Esophagus squamous epithelium (tissue), 5 donors: ENCODE data around the gene MOCS3. TPM values are rescaled to one million over a fixed set of nuclear protein-coding genes. Genes with fewer than 3 reads are reported as not detected.

ENCODE experiments used
- DNase-seq: peaks from one replicate; lab custom pipeline; 2025; lab: John Stamatoyannopoulos, UW
- H3K27ac ChIP-seq, 4 donors: fragments of 200-600 bp; sonication (generic); one replicate each; pipeline ENCODE4 v1.5.1; 2016 to 2019; ENCODE audit warnings: mild to moderate bottlenecking in 1 of 4
- H3K27me3 ChIP-seq, 4 donors: fragments of 200-600 bp; sonication (generic); 1 replicate in 3 of 4; 2 replicates in 1 of 4; pipeline versions ENCODE4 v1.5.1 to v1.6.0; 2017 to 2021; ENCODE audit warnings: antibody characterized with exemption in 1 of 4
- H3K36me3 ChIP-seq, 3 donors: fragments of 200-600 bp; sonication (generic); one replicate each; pipeline ENCODE4 v1.5.1; 2016 to 2019
- H3K4me1 ChIP-seq, 3 donors: fragments of 200-600 bp; sonication (generic); one replicate each; pipeline ENCODE4 v1.5.1; 2017 to 2019
- H3K4me3 ChIP-seq, 4 donors: fragments of 200-600 bp; sonication (generic); 1 replicate in 3 of 4; 2 replicates in 1 of 4; pipeline ENCODE4 v1.5.1; 2016 to 2019; ENCODE audit warnings: mild to moderate bottlenecking in 2 of 4, moderate library complexity in 1 of 4
- H3K9me3 ChIP-seq, 3 donors: fragments of 200-600 bp; sonication (generic); one replicate each; pipeline ENCODE4 v1.5.1; 2016 to 2019
- POLR2A ChIP-seq, 4 donors: fragments of 450-650 bp; IDR thresholded peaks; one replicate each; pipeline ENCODE4 v1.6.1; 2017; ENCODE audit warnings: antibody characterized with exemption in 4 of 4, mild to moderate bottlenecking in 4 of 4, moderate library complexity in 3 of 4
- WGBS, 2 donors: methylation state at CpG; one replicate each; pipeline ENCODE4 v1.1.5; 2018; 5-methylcytosine and 5-hydroxymethylcytosine counted together
- intact Hi-C: fragments of 100-400 bp; cut with DNase I; formaldehyde crosslinking; loops from one replicate; pipeline ENCODE4 v1.15.0; 2022
- total RNA-seq, 4 donors: library from RNA; depleted of rRNA; stranded (reverse); fragments of >200 nt; gene quantifications; one replicate each; pipeline ENCODE4 v1.1.0, GENCODE V29; 2016
- TF ChIP-seq, protein P1 (sequence below), 6 experiments: fragments of 450-650 bp in 4 of 6; fragments of 200-600 bp in 2 of 6; sonication (generic) in 2 of 6; IDR thresholded peaks; one replicate each; pipeline ENCODE4 v1.5.1; 2016 to 2019; ENCODE audit warnings: antibody characterized with exemption in 6 of 6, mild to moderate bottlenecking in 4 of 6, moderate library complexity in 4 of 6
- donor health status: DM: yes; HTN: yes; CAD: no.

Gene MOCS3
- total RNA-seq, 4 donors from 2014 or later, result 4.1 to 6.7 (median 5.4) TPM

DNA sequence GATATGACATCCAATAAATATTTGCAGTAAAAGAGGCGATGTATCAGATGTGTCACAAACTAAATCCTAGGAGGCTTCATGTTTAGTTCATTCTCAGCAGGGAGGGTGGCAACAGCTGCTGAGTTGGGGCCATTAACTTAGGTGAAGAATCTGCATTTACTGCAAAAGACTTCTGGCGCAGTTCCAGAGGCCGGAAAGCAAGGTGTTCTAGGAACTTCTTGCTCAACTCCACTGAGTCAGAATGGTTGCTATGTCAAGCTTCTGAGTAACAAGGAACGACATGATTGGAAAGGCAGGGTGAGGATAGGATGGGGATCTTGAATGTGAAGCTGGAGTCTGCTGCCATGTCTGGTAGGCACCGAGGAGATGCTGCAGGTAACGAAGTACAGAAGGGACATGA is 39.1 kb upstream of the MOCS3 start:
- intact Hi-C loops, result no loop called here
- Histone ChIP-seq H3K27me3 (no peaks in the 10 kb centered on the region), H3K36me3 (peaks cover 0 to 18% (median 0%) of the 10 kb centered on the region in 3 donors), H3K27ac (no peak overlapping the region), H3K9me3 (no peaks in the 10 kb centered on the region), H3K4me3 (no peak overlapping the region), H3K4me1 (peaks cover 4 to 100% (median 51%) of the 10 kb centered on the region in 3 donors)
- DNase-seq, result no peak
- WGBS, 2 donors, result 34 to 39% methylated on average over 6 of the region's 6 CpGs
- no peak for TF ChIP-seq POLR2A (IDR thresholded peaks at IDR 0.05)

DNA sequence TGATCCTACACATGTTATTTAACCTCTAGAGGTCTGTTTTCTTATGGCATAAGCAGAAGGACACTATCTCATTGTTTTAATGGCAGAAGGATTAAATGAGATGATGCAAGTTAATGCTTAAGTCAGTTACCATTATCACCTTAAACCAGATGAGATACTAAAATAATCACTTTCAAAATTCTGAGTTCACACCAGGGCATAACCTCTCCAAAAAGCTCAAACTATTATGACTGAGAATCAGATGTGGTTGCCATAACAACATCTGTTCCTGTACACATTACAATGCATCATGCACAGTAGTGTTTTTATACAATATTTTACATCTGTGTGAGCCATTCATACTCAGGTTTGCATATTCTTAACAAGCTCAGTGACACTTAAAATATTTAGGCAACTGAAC is 37.6 kb upstream of the MOCS3 start:
- no peak for DNase-seq
- Histone ChIP-seq H3K27ac (no peak overlapping the region), H3K4me1 (peaks cover 4 to 100% (median 48%) of the 10 kb centered on the region in 3 donors), H3K9me3 (no peaks in the 10 kb centered on the region), H3K4me3 (no peak overlapping the region), H3K36me3 (peaks cover 0 to 23% (median 0%) of the 10 kb centered on the region in 3 donors), H3K27me3 (no peaks in the 10 kb centered on the region)
- TF ChIP-seq POLR2A (IDR thresholded peaks at IDR 0.05), result no peak
- TF ChIP-seq, protein P1, sequence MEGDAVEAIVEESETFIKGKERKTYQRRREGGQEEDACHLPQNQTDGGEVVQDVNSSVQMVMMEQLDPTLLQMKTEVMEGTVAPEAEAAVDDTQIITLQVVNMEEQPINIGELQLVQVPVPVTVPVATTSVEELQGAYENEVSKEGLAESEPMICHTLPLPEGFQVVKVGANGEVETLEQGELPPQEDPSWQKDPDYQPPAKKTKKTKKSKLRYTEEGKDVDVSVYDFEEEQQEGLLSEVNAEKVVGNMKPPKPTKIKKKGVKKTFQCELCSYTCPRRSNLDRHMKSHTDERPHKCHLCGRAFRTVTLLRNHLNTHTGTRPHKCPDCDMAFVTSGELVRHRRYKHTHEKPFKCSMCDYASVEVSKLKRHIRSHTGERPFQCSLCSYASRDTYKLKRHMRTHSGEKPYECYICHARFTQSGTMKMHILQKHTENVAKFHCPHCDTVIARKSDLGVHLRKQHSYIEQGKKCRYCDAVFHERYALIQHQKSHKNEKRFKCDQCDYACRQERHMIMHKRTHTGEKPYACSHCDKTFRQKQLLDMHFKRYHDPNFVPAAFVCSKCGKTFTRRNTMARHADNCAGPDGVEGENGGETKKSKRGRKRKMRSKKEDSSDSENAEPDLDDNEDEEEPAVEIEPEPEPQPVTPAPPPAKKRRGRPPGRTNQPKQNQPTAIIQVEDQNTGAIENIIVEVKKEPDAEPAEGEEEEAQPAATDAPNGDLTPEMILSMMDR (IDR thresholded peaks at IDR 0.05), result no peak
- intact Hi-C loops, result no loop called here

- TF ChIP-seq, protein P1 (IDR thresholded peaks at IDR 0.05), result no peak
- no peak for TF ChIP-seq POLR2A (IDR thresholded peaks at IDR 0.05)
- Histone ChIP-seq H3K27me3 (no peaks in the 10 kb centered on the region), H3K36me3 (peaks cover 0 to 23% (median 0%) of the 10 kb centered on the region in 3 donors), H3K27ac (peak overlapping the region in 2 of 4 donors; percentile 6 to 18), H3K9me3 (no peaks in the 10 kb centered on the region), H3K4me3 (no peak overlapping the region), H3K4me1 (peaks cover 0 to 100% (median 41%) of the 10 kb centered on the region in 3 donors)
- WGBS, 2 donors, result 62 to 76% methylated on average over 8 of the region's 8 CpGs
- intact Hi-C loops, result no loop called here
- DNase-seq, result no peak
Measured at GRCh38 chr20:50921803-50922501, 36.7 kb upstream of the MOCS3 start.

DNA sequence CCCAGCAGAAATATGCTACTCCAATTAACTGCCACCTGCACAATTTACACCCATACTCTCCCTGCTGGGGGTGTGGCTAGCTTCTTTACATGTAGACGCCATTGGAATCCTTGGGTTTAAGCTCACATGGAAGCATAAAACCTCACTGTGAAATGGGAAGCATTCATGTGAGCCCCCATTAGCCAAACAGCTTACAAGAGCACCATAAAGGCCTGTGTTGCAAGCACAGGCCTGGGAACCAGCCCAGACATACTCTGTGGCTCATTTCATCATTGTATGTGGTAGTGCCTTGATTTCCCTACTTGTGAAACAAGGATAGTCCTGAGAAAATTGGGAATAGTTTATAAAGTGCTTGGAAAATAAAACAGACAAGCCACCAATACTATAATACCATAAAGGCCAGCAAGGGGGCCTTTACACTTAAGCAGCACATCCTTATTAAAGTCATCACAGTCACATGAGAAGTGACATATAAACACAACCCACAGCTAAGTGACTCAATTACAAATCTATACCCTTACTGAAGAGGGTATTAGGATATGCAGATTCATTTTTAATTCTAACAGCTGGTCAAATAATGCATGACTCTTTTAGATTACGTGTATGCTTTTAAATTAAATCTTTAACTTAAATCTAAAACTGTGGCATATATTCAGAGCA is 34.2 kb upstream of the MOCS3 start:
- no peaks in the 10 kb centered on the region for H3K9me3 ChIP-seq
- no peaks in the 10 kb centered on the region for H3K27me3 ChIP-seq
- H3K27ac ChIP-seq, result peak overlapping the region in 1 of 4 donors; percentile 5
- 43 to 52% methylated on average over 2 of the region's 2 CpGs for WGBS, 2 donors
- peaks cover 4 to 100% (median 49%) of the 10 kb centered on the region in 3 donors for H3K4me1 ChIP-seq
- H3K36me3 ChIP-seq, result peaks cover 0 to 39% (median 0%) of the 10 kb centered on the region in 3 donors
- no peak overlapping the region for H3K4me3 ChIP-seq
- TF ChIP-seq, protein P1 (IDR thresholded peaks at IDR 0.05), result no peak
- TF ChIP-seq POLR2A (IDR thresholded peaks at IDR 0.05), result no peak
- DNase-seq, result no peak
- intact Hi-C loops, result no loop called here

GRCh38 chr20:50926530-50926929 is 32.1 kb upstream of the MOCS3 start:
- peaks cover 0 to 39% (median 0%) of the 10 kb centered on the region in 3 donors for H3K36me3 ChIP-seq
- TF ChIP-seq, protein P1 (IDR thresholded peaks at IDR 0.05), result no peak
- no peak for TF ChIP-seq POLR2A (IDR thresholded peaks at IDR 0.05)
- H3K4me1 ChIP-seq, result peaks cover 6 to 84% (median 41%) of the 10 kb centered on the region in 3 donors
- H3K9me3 ChIP-seq, result no peaks in the 10 kb centered on the region
- intact Hi-C loops, result no loop called here
- WGBS, 2 donors, result 26 to 29% methylated on average over 1 of the region's 1 CpG
- no peak overlapping the region for H3K4me3 ChIP-seq
- no peak overlapping the region for H3K27ac ChIP-seq
- DNase-seq, result no peak
- no peaks in the 10 kb centered on the region for H3K27me3 ChIP-seq
